Testis (tissue), 3 donors: Measurements from ENCODE around the gene LZTFL1. TPM values are rescaled to one million over a fixed set of nuclear protein-coding genes. Genes with fewer than 3 reads are reported as not detected.

Experiments
- DNase-seq: peaks from one replicate; pipeline ENCODE4 v3.0.0-alpha.2; 2019
- H3K27ac ChIP-seq, 2 donors: fragments of 200-600 bp; sonication (generic); one replicate each; pipeline ENCODE4 v1.5.1; 2019
- H3K27me3 ChIP-seq: fragments of 200-600 bp; sonication (generic); one replicate; pipeline ENCODE4 v1.5.1; 2019
- H3K36me3 ChIP-seq: fragments of 200-600 bp; sonication (generic); one replicate; pipeline ENCODE4 v1.5.1; 2017; ENCODE audit warnings: low read depth; ENCODE audit errors: missing control alignments
- H3K4me1 ChIP-seq: fragments of 200-600 bp; sonication (generic); one replicate; pipeline ENCODE4 v1.5.1; 2019
- H3K4me3 ChIP-seq, 2 donors: fragments of 200-600 bp; sonication (generic); one replicate each; pipeline ENCODE4 v1.5.1; 2017 to 2019
- H3K9me3 ChIP-seq: fragments of 200-600 bp; sonication (generic); one replicate; pipeline ENCODE4 v1.5.1; 2017
- POLR2A ChIP-seq: fragments of 450-650 bp; IDR thresholded peaks from one replicate; pipeline ENCODE4 v1.6.1; 2017; ENCODE audit warnings: antibody characterized with exemption, mild to moderate bottlenecking, moderate library complexity
- WGBS, 2 donors: methylation state at CpG; one replicate each; pipeline ENCODE4 v1.1.5; 2018; 5-methylcytosine and 5-hydroxymethylcytosine counted together
- intact Hi-C: fragments of 100-400 bp; cut with DNase I; formaldehyde crosslinking; loops from one replicate; pipeline ENCODE4 v1.15.1; 2023; ENCODE audit warnings: low total_unique reads
- polyA plus RNA-seq: library from polyadenylated mRNA; stranded (reverse); fragments of 350-450 nt; fragmentation: Illumina TruSeq; extraction: RNeasy Lipid Tissue Mini Kit (QIAGEN cat#74804); gene quantifications from one replicate; pipeline ENCODE4 v1.2.3, GENCODE V29; 2014; ENCODE audit warnings: low read depth, low replicate concordance; ENCODE audit not compliant: insufficient read depth
- total RNA-seq, 2 donors: library from RNA; depleted of rRNA; stranded (reverse); fragments of >200 nt; gene quantifications; one replicate each; pipeline ENCODE4 v1.2.3, GENCODE V29; 2016
- TF ChIP-seq, protein P1 (sequence below), 3 experiments: fragments of 450-650 bp in 2 of 3; fragments of 200-600 bp in 1 of 3; sonication (generic) in 1 of 3; IDR thresholded peaks; one replicate each; pipeline ENCODE4 v1.5.1; 2016 to 2019; ENCODE audit warnings: antibody characterized with exemption in 3 of 3, mild to moderate bottlenecking in 2 of 3, moderate library complexity in 1 of 3

LZTFL1 gene
- total and polyA plus RNA-seq, 3 donors from 2014 or later: 55.6 to 156 (median 66.4) TPM

DNA sequence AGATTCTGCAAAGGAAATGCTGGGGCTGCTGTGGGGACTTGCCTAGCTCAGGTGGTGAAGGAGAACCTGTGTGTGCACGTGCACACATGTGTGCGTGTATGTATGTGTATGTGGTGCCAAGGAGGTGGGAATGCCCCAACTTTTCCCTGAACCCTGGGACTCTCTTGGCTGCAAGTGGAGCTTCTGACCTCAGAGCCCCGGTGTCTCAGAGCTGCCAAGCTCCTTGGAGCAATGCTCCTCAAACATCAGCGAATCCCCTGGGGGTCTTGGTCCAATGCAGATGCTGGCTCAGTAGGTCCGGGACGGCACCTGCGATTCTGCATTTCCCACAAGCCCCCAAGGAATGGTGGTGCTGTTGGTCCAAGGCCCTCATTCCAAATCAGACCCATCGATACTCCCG is 39.8 kb downstream of the LZTFL1 start:
- Histone ChIP-seq H3K36me3 (no peaks in the 10 kb centered on the region), H3K9me3 (no peaks in the 10 kb centered on the region), H3K27me3 (no peaks in the 10 kb centered on the region), H3K4me1 (no peaks in the 10 kb centered on the region), H3K27ac (no peak overlapping the region), H3K4me3 (no peak overlapping the region)
- intact Hi-C loops: no loop called here
- no peak for DNase-seq
- WGBS, 2 donors: 94 to 96% methylated on average over 7 to 9 of the region's 9 CpGs
- TF ChIP-seq POLR2A: no peak
- TF ChIP-seq, protein P1, sequence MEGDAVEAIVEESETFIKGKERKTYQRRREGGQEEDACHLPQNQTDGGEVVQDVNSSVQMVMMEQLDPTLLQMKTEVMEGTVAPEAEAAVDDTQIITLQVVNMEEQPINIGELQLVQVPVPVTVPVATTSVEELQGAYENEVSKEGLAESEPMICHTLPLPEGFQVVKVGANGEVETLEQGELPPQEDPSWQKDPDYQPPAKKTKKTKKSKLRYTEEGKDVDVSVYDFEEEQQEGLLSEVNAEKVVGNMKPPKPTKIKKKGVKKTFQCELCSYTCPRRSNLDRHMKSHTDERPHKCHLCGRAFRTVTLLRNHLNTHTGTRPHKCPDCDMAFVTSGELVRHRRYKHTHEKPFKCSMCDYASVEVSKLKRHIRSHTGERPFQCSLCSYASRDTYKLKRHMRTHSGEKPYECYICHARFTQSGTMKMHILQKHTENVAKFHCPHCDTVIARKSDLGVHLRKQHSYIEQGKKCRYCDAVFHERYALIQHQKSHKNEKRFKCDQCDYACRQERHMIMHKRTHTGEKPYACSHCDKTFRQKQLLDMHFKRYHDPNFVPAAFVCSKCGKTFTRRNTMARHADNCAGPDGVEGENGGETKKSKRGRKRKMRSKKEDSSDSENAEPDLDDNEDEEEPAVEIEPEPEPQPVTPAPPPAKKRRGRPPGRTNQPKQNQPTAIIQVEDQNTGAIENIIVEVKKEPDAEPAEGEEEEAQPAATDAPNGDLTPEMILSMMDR (IDR thresholded peaks at IDR 0.05): no peak

DNA sequence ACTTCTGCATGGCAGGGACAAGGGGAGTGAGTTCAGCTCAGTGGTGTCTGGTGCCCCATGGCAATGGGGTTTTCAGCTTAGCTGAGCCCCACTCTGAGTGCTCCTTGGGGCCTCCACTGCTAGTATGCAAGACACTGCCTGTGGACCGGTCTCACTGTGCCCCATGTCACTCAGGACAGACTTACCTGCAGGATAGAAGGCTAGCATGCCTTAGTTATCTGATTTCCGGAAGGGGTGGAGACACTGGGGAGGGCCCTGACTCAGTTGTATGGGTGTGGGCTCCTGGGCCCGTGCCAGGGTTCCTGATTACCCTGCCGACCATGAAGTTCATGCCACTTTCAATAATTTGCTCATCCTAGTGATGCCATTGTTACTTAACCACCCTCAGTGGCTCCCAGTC is 41.3 kb downstream of the LZTFL1 start:
- Histone ChIP-seq H3K4me3 (no peak overlapping the region), H3K27ac (no peak overlapping the region), H3K36me3 (no peaks in the 10 kb centered on the region), H3K4me1 (no peaks in the 10 kb centered on the region), H3K27me3 (no peaks in the 10 kb centered on the region), H3K9me3 (no peaks in the 10 kb centered on the region)
- intact Hi-C loops: no loop called here
- DNase-seq: no peak
- 77 to 82% methylated on average over 3 to 4 of the region's 4 CpGs for WGBS, 2 donors
- TF ChIP-seq POLR2A: no peak
- TF ChIP-seq, protein P1 (IDR thresholded peaks at IDR 0.05): no peak

DNA sequence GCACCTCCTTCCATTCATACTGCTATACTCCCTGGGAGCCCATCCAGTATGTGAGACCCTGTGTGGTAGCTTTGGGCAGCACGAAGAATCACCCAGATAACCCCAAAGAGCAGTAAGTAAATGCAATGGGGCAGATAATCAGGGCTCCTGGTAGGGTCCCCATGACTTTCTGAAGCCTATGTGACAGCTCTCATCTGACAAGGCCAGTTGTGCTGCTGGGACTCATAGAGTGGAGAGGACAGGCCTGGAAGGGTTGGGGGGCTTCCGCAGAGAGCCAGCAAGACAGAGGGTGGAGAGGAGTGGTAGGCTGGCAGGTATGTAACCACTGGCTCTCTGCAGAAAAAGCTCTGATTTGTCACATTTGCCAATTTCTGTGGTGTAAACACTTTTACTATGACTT is 42.3 kb downstream of the LZTFL1 start:
- Histone ChIP-seq H3K27me3 (no peaks in the 10 kb centered on the region), H3K36me3 (no peaks in the 10 kb centered on the region), H3K4me1 (no peaks in the 10 kb centered on the region), H3K4me3 (no peak overlapping the region), H3K27ac (no peak overlapping the region), H3K9me3 (no peaks in the 10 kb centered on the region)
- DNase-seq: no peak
- intact Hi-C loops: no loop called here
- WGBS, 2 donors: 93% methylated on average over 2 of the region's 2 CpGs
- TF ChIP-seq, protein P1 (IDR thresholded peaks at IDR 0.05): no peak
- no peak for TF ChIP-seq POLR2A

DNA sequence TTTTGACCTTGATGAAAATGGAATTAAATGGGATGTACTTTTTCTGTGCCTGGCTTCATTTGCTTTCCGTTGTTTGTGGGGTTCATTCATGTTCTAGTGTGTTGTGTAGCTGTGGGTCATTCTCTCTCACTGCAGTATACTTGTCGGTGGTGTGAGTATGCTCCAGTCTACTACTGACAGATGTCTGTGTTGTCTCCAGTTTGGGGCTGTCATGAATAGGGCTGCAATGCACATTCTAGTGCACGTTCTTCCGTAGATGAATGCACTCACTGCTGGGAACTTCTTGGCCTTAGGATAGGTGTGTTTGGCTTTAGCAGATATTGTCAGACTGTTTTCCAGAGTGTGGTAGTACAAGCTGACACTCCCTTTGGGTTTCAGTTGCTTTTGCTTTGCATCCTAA is 43.9 kb downstream of the LZTFL1 start:
- 77 to 88% methylated on average over 4 of the region's 4 CpGs for WGBS, 2 donors
- no peaks in the 10 kb centered on the region for H3K9me3 ChIP-seq
- no peaks in the 10 kb centered on the region for H3K36me3 ChIP-seq
- TF ChIP-seq POLR2A: no peak
- TF ChIP-seq, protein P1 (IDR thresholded peaks at IDR 0.05): no peak
- no peak overlapping the region for H3K4me3 ChIP-seq
- no peaks in the 10 kb centered on the region for H3K27me3 ChIP-seq
- H3K27ac ChIP-seq: no peak overlapping the region
- intact Hi-C loops: no loop called here
- DNase-seq: no peak
- H3K4me1 ChIP-seq: no peaks in the 10 kb centered on the region

DNA sequence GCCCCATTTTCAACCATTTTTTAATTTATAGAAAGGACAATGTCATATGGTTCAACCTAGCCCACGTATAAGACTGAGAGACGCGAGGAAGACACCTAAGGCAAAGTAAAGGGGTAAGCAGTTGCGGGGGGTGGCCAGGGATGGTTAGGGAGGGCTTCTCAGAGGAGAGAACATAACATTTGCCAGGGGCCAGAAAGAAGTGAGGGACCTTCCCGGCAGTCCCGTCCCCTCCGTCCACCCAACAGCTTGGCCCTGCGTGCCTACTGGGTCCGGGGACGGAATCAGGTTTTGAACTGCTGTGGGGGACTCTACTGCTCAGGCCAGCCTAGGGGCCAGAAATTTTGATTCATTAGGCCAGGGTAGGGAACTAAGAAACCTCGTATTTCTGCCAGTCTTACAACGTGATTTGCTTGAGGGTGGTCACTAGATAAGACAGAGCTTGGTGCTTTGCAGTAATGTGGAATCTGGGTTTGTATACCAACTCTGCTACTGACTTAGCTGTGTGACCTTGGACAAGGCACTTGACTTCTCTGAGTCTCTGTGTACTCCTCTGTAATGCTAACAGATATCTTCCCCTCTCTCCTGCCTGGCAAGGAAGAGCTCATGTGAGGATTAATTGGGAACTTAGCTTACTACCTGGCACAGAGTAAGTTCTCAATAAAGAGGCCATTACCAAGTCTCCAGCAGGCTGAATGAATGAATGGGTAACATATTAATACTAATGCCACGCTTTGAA is 44.8 kb downstream of the LZTFL1 start:
- no peak for TF ChIP-seq POLR2A
- TF ChIP-seq, protein P1 (IDR thresholded peaks at IDR 0.05): no peak
- Histone ChIP-seq H3K4me3 (peak overlapping the region; percentile 49 to 56), H3K36me3 (no peaks in the 10 kb centered on the region), H3K9me3 (no peaks in the 10 kb centered on the region), H3K4me1 (no peaks in the 10 kb centered on the region), H3K27me3 (no peaks in the 10 kb centered on the region), H3K27ac (no peak overlapping the region)
- intact Hi-C loops: no loop called here
- WGBS, 2 donors: 50 to 61% methylated on average over 12 to 13 of the region's 13 CpGs
- no peak for DNase-seq
